ENCODE data around the gene NRXN3.
"Not testable (repeated sequence)": the region's sequence is repeated elsewhere in the genome, so short reads cannot be mapped to it uniquely, and the experiment has no call there.

Gene NRXN3

DNA sequence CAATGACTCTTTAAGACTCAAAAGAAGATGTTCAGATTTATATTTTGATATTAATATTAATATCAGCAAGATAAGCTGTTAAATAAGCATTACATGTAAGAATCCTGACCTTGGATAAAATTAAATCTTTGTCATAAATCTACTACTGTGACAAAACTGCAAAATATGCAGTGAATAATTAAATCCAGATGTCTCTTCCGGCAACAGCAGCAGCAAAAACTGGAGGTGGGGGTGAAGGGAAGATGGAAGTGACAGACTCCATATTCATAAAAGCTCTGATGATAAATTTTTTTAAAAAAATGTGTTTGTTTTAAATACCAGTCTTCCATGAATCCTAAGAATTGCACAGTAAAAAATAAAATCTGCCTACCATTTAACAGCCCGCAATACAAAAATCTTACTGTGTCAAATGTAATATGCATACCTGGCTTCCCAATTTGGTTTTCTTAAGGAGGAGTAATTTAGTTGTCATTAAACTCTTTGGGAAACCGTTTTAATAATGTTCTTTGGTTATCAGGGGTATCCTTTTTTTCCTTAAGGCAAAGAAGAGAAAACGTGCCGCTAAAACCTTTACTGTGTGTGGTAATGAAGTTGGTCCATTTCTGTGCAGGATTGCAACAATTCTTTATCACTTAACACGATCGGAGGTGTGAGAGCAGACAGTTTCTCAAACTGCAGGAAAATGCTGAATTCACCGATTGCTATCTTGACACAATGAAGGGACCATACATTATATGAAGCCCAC lies 1562.9 kb downstream of the NRXN3 start:
- DNase-seq (ENCODE audit: low read depth), result peak; percentile 13

DNA sequence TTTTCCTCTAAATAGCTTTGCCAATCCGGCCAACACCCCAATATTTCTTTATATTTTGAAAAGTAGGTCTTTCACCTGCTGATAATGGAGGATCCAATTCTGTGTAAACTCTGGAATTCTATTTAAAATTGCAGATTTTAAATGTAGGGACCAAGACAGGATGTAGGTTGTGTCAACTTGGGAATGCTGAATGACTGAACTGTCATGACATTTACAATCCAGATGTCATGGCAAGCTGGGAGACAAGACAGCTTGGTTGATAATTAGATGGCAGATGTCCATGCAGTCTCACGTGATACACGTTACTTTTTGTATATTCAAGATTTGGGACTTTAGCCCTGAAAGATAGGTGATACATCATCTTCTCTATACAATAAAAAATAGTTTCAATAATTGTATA lies 1564.0 kb downstream of the NRXN3 start:
- no peak for DNase-seq (ENCODE audit: low read depth)

DNA sequence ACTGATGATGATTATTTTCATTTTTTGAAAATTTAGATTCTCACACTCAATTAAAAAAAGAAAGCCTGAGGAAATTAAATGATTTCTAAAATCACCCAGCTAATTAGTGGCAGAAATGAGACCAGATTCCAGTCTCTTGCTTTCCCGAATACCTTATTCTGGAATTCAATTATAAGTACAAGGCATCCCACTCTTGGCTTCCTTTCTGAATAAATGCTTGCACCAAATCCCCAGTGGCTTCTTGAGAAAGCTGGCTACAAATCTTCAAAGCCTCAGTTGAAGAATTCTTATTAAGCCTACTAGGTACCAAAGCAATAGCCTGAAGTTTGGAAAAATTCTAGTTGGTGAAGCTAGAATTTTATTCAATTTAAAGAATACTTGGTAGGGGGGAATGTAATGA lies 1564.5 kb downstream of the NRXN3 start:
- DNase-seq (ENCODE audit: low read depth), result no peak

DNA sequence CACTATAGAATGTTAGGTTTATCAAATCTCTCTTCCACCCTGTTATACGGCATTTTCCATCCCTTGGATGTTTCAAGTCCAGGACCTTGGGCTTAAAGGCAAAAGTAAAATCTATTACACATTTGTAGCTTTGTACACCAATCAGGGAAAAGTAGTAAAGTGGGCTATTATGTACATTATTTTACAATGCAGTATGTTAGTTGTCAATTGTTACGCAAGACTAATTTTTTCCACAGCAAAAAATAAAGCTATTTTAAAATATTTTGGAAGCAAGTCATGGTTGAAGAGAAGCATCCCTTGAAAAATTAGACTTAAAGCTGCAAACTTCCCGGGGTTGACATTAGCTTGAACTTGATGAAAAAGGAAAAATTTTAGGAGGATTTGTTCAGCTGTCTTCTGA lies 1564.9 kb downstream of the NRXN3 start:
- DNase-seq (ENCODE audit: low read depth), result no peak

DNA sequence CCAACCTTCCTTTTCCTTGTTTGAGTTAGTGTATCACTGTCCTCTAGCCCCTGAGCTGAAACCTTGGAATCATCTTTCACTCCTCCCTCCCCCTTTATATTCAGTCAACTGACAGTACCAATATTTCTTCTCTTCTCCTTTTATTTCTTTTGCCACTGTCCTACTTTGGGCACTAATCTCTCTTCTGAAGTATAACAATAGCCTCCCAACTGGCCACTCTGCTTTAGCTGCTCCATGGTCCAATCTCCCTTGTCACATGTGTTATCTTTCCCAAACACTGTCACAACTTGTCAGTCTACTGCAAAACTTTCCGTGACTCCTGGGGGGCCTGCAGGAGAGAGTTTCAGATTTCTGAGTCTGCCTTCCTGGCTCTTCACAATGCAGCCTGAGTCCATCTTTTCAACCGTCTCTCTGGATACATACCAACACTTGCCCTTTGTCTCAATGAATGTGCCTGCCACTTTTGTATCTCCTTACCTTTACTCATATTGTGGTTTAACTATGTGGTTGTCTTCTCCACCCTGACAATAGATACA lies 1570.0 kb downstream of the NRXN3 start:
- DNase-seq (ENCODE audit: low read depth), result no peak

DNA sequence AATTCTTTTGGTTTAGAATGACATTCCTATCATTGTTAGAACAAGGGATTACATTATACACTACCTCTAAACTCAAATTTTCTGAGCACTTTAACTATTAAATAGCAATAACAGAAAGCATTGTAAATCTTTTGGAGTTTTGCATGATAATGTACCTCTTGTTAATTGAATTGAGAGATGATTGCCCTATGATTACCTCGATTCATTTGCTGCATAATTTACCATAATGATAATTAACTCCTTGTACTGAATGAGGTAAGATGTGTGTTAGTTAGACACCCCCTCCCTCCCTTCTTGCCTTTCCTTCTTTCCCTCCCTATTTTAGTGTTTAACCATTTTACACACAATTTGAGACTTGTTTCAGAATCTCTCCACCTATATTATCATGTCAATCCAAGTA lies 1572.0 kb downstream of the NRXN3 start:
- DNase-seq (ENCODE audit: low read depth), result no peak

DNA sequence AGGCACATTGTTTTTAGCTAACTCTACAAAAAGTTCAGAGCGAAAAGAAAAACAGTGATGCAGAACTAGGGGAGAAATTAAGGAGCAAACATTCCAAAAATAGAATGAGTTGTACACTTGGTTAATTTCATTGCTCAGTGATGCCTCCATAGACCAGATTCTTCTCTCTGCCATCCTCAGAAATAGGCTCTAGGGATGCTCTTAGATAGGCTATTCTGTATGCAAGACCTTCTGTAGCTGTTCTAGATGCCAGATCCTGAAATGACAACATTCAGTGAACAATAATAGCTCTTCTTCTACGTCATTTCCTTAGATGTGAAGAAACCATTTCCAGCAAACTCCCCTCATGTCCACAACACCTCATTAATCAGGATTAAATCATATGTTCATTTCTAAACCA lies 1574.9 kb downstream of the NRXN3 start:
- DNase-seq (ENCODE audit: low read depth), result no peak

DNA sequence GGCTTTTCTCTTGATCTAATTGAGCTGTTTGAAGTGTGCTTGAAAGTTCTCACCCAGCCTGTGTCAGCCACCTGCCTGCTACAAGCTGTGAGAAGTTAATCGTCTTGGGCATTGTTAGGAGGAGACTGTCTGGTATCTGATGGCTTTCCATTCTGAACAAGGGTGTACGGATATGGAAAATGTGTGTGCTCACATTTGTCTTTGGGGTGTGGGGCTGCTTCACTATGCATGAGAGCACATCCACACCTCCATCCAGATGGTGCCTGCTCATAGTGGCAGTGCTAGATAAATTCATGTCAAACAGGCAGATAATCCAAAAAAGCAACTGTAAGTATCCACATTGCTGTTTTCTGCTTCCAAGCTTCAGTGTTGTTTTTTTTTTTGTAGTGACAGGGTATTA lies 1578.9 kb downstream of the NRXN3 start:
- no peak for DNase-seq (ENCODE audit: low read depth)

DNA sequence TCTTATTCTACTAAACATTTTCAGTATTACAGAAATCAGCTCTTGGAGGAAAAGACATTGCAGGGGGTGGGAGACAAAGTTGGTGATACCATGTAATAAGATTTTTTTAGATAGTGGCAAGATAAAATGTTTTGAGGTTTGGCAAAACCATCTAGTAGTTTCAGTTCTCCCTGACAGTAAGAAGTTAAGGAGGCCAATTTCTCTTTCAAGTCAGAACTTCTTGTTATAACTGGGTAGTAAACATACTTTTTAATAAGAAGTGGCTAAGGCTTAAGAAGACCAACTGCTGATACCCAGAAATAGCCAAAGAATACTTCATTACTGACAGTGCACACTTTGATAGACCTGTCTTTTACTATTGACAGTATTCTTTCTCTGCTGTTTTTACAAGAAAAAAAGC lies 1588.8 kb downstream of the NRXN3 start:
- DNase-seq (ENCODE audit: low read depth), result no peak

DNA sequence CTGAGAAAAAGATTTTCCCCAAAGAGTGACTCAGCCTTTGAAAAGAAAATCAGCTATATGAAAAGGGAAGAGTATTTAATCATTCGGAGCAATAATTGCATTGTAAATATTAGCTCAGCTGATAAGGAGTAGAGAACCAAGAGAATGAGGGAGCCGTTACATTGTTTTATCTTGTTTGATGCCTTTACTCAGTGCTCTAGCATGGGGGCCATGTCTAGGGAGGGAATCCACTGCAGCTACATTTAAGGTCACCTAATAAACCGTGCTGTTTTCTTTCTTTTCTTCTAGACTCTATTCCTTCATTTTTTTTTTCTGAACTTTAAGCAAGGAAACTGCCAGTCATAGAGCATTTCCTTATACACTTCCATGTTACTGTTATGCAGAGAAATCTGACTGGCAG lies 1594.2 kb downstream of the NRXN3 start:
- no peak for DNase-seq (ENCODE audit: low read depth)

DNA sequence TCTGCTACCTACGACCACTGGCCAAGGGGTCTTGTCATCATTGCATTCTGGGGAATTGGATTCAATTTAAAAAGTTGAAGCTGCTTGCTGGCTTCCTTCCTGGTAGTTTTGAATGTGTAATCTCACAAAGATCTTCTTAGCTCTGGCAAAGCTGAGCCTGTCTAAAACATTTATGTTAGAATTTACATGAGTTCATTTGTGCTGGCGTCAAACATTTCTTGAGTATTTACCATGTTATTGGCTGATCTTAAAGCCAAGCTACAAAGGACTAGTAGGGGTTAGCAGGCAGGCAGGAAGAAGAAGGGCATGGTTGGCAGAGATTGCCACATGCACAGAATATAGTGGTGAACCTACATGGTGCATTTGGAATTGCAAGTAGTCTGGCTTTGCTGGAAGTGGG lies 1596.3 kb downstream of the NRXN3 start:
- no peak for DNase-seq (ENCODE audit: low read depth)

DNA sequence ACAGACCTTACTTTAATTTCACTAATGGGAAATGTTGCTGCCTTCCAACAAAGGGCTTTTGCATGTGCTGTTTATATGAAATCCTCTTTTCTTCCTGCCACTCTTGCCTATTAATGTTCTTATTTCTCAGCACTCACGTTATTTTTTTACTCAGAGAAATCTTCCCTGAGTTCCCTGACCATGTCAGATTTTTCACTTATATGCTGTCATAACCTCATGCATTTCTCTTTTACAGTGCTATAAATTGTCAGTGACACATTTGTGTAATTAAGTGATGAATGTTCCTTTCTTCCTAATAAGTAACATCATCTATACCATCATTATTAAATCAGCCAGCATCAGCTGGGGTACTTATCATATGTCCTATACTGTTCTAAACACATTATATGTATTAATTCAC lies 1597.1 kb downstream of the NRXN3 start:
- no peak for DNase-seq (ENCODE audit: low read depth)

DNA sequence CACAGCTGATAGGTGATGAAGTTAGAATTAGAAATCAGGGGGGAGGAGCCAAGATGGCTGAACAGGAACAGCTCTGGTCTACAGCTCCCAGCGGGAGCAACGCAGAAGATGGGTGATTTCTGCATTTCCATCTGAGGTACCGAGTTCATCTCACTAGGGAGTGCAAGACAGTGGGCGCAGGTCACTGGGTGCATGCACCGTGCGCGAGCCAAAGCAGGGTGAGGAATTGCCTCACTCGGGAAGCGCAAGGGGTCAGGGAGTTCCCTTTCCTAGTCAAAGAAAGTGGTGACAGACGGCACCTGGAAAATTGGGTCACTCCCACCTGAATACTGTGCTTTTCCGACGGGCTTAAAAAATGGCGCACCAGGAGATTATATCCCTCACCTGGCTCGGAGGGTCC lies 1597.5 kb downstream of the NRXN3 start:
- not testable (repeated sequence) for DNase-seq (ENCODE audit: low read depth)

DNA sequence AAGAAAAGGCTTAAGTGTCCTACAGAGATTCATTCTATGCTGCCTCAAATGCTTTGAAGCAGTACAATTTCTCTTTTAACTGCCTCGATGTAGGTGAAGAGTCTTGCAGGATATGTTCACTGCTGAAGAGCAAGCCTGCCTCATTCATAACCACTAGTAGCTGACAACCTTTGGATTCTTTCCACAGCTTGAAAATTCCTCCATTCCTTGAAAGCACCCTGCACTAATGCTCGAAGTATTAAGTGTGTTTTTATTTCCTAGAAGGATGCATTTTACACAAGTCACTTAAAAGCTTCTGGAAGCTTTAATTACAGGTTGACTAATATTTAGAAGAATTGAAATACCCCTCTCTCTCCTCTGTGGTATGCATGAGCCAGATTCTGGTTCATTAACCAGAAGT lies 1611.7 kb downstream of the NRXN3 start:
- no peak for DNase-seq (ENCODE audit: low read depth)

DNA sequence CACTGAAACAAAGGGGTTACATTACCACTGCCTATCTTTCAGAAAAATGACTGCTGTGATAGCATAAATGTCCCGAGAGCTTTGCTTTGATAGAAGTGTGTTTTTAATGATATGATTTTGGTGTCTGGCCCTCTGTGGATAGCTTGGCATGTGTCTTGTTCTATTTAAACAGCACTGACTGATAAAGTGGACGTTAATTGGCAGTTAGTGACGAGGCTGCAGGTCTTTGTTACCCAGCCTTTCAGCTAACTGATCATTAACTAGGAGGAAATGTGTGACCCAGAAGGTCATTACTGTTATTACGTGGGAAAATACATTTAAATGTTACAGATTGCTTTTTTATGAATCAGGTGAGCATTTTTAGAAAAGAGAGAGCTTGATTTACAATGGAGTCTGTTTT lies 1612.9 kb downstream of the NRXN3 start:
- no peak for DNase-seq (ENCODE audit: low read depth)

DNA sequence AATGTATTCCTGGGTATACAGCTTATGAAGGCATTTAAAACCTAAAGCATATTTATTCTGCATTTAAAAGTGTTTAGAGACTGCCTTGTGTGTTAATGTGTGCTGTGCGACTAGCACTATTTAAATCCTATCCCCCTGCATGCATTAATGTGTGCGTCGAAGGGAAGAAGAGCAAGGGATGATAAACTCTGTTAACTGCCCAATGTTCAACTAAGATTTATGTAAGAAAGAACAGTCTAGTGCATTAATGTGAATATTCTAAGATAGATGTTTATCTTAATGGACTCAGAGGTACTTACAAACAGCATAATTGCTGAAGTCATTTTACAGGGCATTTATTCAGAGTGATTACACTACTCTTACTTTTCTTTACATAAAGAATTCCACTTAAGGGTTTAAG lies 1616.3 kb downstream of the NRXN3 start:
- DNase-seq (ENCODE audit: low read depth), result no peak

DNA sequence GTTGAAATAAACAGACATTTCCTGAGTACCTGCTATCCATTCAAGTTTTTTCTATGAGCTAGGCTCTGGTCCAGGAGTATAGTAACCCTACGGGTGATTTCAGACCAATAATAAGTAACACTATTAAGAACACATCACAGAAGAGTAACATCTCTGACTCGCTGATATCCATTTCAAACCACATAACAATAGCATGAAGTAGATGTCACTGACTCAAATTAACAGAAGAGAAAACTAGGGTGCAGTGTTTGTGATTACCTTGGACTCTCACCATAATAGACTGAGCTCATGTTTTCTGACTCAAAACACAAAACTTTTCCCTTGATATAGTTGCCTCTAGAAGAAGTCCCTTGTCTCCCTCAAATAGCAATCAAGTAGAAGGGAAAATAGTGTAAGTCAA lies 1618.2 kb downstream of the NRXN3 start:
- no peak for DNase-seq (ENCODE audit: low read depth)

DNA sequence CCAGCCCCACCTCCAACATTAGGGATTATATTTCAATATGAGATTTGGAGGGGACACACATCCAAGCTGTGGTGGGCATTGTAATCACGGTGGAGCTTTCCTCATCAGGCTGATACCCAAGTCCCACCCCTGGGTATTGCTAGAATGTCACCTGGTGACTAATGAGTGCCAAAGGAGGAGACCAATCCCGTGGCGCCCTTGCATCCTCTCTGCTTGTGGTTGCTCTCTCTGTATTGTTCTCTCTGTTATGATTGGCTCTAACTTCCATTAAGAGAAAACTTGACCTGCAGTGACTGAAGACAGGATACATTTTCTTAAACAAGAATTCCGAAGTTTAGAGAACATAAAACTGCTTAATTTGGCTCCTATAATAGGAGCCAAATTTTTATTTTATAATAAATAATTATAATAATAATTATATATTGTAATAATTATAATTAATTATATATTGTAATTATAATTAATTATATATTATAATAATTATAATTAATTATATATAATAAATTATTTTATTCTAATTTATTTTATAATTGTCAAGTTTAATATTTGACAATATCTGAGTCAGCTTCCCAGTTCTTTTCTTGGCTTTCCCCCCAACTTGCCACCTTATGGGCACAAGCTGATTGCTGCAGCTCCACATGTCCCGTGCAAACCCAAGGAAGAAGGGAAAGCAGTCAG lies 1621.0 kb downstream of the NRXN3 start:
- DNase-seq (ENCODE audit: low read depth), result no peak

DNA sequence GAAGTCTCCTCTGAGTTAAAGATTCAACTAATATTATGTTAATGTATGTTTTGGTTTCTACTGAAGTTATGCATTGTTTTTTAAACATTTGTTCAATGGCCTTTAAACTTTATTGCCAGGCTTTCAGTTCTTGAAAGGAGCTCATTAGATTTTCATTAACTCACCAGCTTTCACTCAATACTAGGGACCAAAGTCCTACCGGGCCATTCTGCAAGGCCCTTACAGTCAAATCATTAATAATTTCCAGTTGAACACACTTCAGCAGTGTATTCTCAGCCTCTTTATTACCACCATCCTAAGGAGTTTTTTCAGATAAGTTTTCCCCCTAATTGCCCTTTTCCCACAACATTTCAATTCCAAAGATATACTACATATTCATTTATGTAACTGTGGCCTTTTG lies 1631.9 kb downstream of the NRXN3 start:
- no peak for DNase-seq (ENCODE audit: low read depth)

DNA sequence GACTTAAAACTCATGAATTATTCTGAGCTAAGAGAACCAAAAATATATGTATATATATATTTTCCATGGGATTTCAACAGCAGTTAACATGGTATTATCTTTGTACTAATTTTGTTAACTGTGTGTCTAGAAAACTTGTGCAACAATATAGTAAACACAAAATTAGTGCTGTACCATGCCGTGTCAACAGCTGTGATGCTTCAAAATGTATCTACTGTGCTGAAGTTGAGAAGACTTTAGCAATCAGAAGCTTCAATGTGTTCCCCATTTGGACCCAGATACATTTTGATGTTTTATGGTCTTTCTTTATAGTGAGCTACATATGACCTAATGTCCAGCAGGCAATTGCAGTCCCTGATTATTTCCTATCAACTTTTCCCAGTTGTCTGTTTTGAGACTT lies 1635.5 kb downstream of the NRXN3 start:
- no peak for DNase-seq (ENCODE audit: low read depth)

DNA sequence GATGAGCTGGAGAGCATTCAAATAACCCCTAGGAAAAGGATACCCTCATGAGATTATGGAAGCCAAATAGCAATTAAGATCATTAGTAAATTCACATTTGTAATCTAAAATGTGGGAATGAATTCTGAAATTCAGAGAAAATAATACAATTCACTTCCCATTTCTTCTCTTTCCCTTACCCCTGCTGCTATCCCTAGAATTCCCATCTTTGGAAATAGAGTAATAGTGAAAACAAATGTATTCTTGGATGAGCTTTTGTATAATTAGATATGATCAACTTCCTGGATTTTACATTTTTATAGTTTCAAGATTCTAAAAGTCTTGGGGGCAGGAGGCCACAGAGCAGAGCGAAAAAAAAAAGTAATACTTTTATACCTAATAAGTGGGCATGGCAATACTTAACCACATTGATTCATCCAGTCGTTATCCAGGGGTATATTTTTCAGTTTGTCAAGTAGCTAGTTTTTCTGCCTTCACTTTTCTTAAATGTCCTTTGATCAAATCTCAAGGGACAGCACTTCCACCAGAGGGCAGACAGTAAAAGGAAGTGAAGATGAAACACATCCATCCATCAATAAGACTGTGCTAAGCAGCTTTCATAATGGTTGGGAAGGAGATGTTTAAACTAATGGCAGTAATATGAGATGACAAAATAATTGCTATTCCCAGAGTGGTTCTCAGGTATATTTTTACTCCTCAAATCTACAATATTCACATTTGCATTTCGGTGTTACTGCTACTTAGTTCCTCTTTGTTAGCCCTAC lies 1639.9 kb downstream of the NRXN3 start:
- peak; percentile 5 for DNase-seq (ENCODE audit: low read depth)

DNA sequence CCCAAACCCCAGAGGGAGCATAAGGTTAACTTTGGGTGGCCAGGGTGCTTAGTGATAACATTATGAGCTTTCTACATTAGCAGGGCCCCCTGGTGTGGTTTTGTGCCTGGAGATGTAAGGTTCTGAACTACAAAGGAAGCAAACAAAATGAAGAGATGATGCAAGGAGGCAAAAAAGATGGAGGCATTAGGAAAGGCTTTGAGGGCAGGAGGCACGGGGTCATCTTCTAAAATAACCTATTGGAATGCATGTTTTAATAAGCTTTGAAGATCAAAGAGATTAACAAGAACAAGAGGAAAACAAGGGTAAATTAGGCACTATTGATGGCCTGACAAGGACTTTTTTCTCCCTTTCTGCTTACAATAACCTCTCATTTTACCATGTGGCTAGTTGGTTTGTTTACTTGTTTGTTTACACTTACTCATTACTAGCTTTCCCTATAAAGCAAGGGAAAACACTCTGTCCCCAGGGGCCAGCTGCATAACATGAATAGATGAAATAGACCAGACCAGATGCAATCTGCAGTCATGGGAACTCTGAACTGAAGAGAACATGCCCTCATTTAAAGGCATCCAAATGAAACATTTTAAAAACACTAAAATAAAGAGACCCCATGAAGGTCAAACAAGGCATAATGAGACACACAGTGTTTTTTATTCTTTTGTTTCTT lies 1650.8 kb downstream of the NRXN3 start:
- no peak for DNase-seq (ENCODE audit: low read depth)
